RCC 7860 (cell line): ENCODE results near the gene EDEM3.

ENCODE experiments used
- DNase-seq: peaks from one replicate; pipeline ENCODE4 v3.0.0-alpha.2; 2015; ENCODE audit warnings: low spot score
- FAIRE-seq: peaks from 2 replicates; lab custom pipeline; 2012; peaks lifted over from hg19 to GRCh38; lab: Jason Lieb, UNC

EDEM3 gene

DNA sequence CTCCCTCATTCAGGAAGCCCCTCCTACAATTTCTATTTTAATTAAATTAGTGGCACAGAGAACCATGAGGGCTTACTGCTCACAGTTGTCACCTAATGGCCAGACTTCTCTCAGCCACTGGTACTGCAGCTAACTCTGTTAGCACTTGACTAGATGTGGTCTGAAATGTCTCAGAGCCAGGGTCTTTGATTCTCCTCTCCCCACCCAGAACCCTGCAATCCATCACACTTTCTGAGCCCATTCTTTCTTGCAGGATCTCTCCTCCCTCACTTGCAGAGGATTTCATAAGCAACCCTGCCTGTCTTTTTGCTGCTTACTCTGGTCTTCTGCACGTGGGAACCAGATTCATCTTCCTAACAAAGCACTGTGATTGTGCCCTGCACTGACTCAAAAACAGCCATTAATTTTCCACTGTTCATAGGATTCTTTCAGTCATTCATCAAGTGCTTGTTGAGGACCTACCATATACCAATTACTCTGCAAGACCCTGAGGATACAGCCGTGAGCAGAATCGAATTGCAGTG lies 108.4 kb downstream of the EDEM3 start:
- FAIRE-seq (no peak), DNase-seq (no peak)

DNA sequence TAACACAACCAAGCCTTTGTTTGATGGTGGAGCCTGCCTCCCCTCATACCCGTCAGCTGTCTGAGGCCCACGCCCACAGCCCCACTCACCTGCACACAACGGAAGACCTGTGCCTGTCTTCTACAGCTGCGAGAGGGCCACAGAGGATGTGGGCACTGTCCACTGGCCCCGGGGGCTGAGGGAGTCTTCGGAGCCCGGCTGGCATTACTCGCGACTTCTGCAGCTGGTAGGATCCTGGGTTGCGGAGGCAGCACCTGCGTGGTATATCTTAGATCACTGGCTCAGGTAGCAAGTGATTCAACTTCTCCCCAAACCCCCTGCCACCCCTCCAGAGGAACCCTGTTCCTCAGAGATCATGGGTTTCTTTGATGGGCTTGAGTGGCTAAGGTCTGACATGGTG lies 109.9 kb downstream of the EDEM3 start:
- DNase-seq (no peak), FAIRE-seq (no peak)

DNA sequence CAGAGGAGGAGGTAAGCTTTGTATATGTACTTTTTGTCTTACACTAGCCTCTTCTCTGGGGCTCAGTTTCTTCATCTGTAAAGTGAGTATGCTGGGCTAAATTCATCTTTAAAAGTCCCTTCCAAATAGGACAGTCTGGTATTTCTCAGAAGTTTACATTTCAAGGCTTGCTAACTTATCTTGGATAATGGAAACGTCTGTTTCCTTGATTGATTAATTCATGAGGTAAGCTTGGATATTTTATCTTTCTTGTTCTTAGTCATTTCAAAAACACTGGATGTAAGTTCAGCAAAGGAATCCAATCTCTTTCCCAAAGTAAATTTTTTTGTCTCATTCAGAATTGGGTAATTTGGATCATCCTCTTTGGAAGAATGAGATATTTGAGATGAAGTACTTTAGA lies 111.0 kb downstream of the EDEM3 start:
- DNase-seq (no peak), FAIRE-seq (no peak)

DNA sequence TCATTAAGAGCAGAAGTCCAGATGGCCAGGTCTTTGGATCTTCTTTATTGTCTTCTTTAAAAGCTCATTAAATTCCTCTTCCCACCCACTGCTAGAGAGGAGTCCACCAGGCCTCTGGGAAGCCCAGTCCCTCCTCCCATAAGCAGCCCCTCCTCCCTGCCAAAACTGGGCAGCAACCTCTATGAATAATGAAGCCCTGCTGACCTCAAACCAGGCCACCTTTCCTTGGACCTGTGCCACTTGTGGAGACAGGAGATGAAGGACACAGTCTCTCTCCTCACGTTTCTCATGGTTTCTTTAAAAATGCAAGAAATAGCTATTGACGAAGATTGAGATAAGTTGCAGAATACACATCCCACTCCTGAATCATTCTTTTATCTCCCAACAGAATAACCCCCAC lies 112.8 kb downstream of the EDEM3 start:
- no peak for DNase-seq
- FAIRE-seq: no peak

DNA sequence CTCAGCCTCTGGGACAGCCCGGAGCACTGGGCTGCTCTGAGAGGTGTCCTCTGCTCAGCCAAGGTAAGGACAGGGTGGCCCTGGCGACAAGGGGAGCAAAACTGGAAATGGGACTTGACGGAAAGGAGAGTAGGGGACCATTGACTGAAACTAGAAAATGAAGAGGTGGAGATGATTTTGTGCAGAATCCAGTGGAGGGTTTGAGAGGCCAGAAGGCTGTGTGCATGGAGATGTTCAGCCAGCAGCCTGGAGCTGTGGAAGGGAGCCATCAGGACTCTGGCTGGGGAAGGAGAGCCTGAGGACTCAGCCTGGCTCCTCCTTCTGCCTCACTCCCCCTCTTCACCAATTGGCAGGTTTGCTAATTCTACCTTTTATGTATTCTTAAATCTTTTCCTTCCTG lies 114.2 kb downstream of the EDEM3 start:
- FAIRE-seq: no peak

More for the DNA sequence above, 114.2 kb downstream of the EDEM3 start:
- DNase-seq: no peak
